Skeletal muscle satellite cell (primary cell): Measurements from ENCODE around the gene RPTOR.
"Not testable (repeated sequence)": the region's sequence is repeated elsewhere in the genome, so short reads cannot be mapped to it uniquely, and the experiment has no call there.

ENCODE experiments used
- H3K27me3 ChIP-seq: 2 replicates; pipeline ENCODE4 v1.7.0; 2013; ENCODE audit warnings: low read length; ENCODE audit not compliant: control insufficient read depth, insufficient read depth
- H3K36me3 ChIP-seq: 2 replicates; pipeline ENCODE4 v1.7.0; 2013; ENCODE audit warnings: mild to moderate bottlenecking, control low read depth, low read length; ENCODE audit not compliant: insufficient read depth
- H3K4me1 ChIP-seq: 2 replicates; pipeline ENCODE4 v1.7.0; 2013; ENCODE audit warnings: low read length; ENCODE audit not compliant: control insufficient read depth, insufficient read depth
- H3K4me2 ChIP-seq: 2 replicates; pipeline ENCODE4 v1.7.0; 2013; ENCODE audit warnings: mild to moderate bottlenecking, low read length
- H3K4me3 ChIP-seq: 2 replicates; pipeline ENCODE4 v1.7.0; 2013; ENCODE audit warnings: low read length
- H3K9ac ChIP-seq: 2 replicates; pipeline ENCODE4 v1.7.0; 2013; ENCODE audit warnings: mild to moderate bottlenecking, low read depth, low read length, moderate library complexity
- H3K9me3 ChIP-seq: replicated peaks from 2 replicates; pipeline ENCODE4 v1.7.0; 2013; ENCODE audit warnings: mild to moderate bottlenecking, control low read depth, low read length

RPTOR gene

DNA sequence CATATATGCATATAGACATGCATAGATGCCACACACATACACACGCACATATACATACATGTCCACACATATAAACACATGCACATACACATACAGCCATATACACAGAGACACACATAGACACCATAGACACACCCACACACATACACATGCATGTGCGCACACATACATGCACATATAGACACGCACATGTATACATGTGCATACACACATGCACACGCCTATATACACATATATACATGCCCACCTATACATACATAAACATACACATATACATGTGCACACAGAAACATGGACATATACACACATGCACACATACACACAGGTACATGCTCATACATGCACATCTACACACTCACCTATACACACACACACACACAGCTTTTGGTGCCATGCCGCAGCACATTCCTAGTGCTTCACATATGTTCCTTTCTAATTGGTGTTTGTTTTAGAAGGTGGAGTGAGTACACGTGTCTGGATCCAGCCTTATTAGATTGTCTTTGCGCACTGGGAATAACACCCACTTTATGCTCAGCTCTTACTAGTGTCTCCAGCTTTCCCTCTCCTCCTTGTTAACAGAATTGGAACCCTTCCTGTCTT lies 198.0 kb downstream of the RPTOR start:
- no peaks in the 10 kb centered on the region for H3K27me3 ChIP-seq
- H3K4me3 ChIP-seq: no peak overlapping the region
- H3K9ac ChIP-seq: no peak overlapping the region
- no peaks in the 10 kb centered on the region for H3K9me3 ChIP-seq
- H3K4me1 ChIP-seq: no peaks in the 10 kb centered on the region
- no peaks in the 10 kb centered on the region for H3K36me3 ChIP-seq
- H3K4me2 ChIP-seq: no peak overlapping the region

DNA sequence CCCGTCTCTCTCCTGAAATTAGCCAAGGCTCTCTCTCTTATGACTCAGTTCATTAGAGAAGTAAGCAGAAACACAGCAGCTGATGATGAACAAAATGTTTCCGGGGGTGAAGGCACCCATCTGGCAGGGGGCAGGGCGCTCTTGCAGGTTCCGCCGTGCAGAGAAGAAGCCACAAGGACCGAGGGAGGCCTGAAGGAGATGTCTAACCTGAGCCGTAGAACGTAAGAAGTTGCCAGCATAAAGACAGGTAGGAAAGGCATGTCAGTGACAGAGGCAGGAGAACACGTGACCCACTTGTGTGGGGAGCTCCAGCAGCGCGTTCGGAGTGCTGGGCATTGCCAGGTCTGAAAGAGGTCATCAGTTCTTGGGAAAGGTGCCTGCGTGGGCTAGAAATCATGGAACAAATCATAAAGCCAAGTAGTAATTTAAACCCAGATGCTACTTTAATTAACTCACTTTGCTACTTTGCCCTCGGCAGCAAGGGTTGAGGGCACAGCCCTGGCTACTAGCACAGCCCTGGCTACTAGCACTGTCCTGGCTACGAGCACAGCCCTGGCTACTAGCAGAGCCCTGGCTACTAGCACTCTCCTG lies 198.6 kb downstream of the RPTOR start:
- Histone ChIP-seq H3K4me3 (no peak overlapping the region), H3K36me3 (no peaks in the 10 kb centered on the region), H3K9me3 (no peaks in the 10 kb centered on the region), H3K27me3 (no peaks in the 10 kb centered on the region), H3K9ac (no peak overlapping the region), H3K4me1 (no peaks in the 10 kb centered on the region), H3K4me2 (no peak overlapping the region)

DNA sequence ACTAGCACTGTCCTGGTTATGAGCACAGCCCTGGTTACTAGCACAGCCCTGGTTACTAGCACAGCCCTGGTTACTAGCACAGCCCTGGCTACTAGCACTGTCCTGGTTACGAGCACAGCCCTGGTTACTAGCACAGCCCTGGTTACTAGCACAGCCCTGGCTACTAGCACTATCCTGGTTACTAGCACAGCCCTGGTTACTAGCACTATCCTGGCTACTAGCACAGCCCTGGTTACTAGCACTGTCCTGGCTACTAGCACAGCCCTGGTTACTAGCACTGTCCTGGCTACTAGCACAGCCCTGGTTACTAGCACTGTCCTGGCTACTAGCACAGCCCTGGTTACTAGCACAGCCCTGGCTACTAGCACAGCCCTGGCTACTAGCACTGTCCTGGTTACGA lies 199.3 kb downstream of the RPTOR start:
- not testable (repeated sequence) for H3K9ac ChIP-seq, H3K9me3 ChIP-seq, H3K4me3 ChIP-seq, H3K36me3 ChIP-seq, H3K27me3 ChIP-seq, H3K4me2 ChIP-seq, H3K4me1 ChIP-seq

DNA sequence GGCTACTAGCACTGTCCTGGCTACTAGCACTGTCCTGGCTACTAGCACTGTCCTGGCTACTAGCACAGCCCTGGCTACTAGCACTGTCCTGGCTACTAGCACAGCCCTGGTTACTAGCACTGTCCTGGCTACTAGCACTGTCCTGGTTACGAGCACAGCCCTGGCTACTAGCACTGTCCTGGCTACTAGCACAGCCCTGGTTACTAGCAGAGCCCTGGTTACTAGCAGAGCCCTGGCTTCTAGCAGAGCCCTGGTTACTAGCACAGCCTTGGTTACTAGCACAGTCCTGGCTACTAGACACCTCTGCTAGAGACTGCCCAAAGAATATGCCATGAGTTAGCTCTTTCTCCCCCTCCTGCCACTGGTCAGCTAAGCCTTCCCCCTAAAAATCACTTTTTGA lies 200.1 kb downstream of the RPTOR start:
- not testable (repeated sequence) for H3K4me1 ChIP-seq, H3K4me3 ChIP-seq, H3K9ac ChIP-seq, H3K9me3 ChIP-seq, H3K27me3 ChIP-seq, H3K36me3 ChIP-seq, H3K4me2 ChIP-seq

DNA sequence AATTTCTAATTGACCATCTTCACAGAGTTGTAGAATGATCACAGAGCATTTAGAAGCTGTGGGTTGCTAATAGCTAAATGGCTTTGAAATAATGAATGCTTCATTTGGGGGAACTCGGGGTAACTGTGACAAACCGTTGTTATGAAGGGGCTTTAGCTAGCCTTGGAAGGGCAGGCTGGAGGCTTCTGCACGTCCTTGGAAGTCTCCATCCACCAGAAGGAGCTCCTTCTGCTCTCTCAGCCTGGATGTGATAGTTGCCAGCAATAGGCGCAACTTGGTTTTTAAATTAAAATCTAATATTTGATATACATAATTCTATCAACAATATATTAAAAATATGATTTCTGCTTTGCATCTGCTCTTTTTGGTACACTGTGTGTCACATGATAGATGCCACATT lies 200.5 kb downstream of the RPTOR start:
- no peak overlapping the region for H3K4me2 ChIP-seq
- no peaks in the 10 kb centered on the region for H3K27me3 ChIP-seq
- H3K4me1 ChIP-seq: peaks cover 2% of the 10 kb centered on the region
- no peak overlapping the region for H3K4me3 ChIP-seq
- H3K9me3 ChIP-seq: no peaks in the 10 kb centered on the region
- no peak overlapping the region for H3K9ac ChIP-seq
- no peaks in the 10 kb centered on the region for H3K36me3 ChIP-seq

DNA sequence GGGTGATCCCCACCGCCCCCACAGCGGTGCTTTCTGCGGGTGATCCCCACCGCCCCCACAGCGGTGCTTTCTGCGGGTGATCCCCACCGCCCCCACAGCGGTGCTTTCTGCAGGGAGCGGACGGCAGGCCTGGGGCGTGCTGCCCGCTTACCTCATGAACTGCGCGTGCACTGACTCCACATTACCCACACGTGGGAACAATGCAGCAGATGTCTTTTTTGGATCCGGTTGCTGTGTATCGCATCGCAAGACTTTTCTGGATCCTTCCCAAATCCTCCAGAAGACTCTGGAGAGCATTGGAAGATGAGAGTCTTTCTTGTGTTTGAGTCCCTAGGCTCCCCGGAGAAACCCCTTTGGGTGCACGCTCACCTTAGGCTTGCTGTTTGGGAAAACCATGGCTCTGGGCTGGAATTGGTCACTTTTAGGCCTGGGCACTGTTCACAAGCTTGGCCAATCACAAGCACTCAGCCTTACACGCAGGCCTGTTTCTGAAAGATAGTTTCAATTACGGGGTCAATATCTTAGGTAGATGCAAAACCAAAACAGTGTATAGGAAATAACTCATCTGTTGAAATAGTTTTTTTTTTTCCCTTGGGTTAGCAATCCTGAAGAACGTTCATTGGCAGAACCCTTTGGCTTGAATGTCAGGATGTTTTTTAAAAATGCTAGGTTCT lies 201.8 kb downstream of the RPTOR start:
- Histone ChIP-seq H3K9me3 (no peaks in the 10 kb centered on the region), H3K4me1 (peaks cover 14% of the 10 kb centered on the region)

DNA sequence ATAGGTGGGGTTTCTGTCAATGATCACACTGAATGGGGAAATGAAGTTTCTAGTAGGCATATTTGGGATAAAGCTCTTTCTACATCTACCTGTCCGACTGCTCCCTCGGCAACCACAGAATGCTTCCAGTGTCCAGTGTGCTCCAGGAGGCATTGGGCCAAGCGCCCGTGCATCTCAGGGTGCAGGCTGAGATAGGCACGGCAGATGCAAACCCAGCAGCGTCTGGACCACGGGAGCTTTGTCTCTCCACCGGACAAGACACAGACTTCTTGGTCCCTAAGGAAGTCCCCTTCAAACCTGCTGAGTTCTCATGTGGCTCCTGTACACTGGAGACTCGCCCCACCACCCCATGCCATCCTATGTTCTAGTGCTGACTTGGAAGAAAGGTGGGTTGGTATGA lies 202.8 kb downstream of the RPTOR start:
- Histone ChIP-seq H3K4me1 (peaks cover 25% of the 10 kb centered on the region), H3K4me3 (no peak overlapping the region), H3K9ac (no peak overlapping the region), H3K36me3 (no peaks in the 10 kb centered on the region), H3K9me3 (no peaks in the 10 kb centered on the region), H3K27me3 (no peaks in the 10 kb centered on the region), H3K4me2 (no peak overlapping the region)

More for the DNA sequence above, 201.8 kb downstream of the RPTOR start:
- H3K4me2 ChIP-seq: no peak overlapping the region
- H3K9ac ChIP-seq: no peak overlapping the region
- H3K36me3 ChIP-seq: no peaks in the 10 kb centered on the region
- no peak overlapping the region for H3K4me3 ChIP-seq
- no peaks in the 10 kb centered on the region for H3K27me3 ChIP-seq

DNA sequence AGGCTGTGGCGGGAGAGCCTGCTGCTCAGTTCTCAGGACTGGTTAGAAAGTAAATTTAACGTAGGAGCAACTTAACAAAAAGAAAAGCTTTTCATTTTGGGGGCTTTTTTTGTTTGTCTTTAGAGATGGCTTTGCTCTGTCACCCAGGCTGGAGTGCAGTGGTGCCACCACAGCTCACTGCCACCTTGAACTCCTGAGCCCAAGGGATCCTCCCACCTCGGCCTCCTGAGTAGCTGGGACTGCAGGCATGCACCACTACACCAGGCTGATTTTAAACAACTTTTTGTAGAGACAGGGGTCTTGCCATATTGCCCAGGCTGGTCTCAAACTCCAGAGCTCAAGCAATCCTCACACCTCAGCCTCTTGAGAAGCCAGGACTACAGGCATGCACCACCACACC lies 205.0 kb downstream of the RPTOR start:
- H3K27me3 ChIP-seq: no peaks in the 10 kb centered on the region
- H3K4me1 ChIP-seq: peaks cover 26% of the 10 kb centered on the region
- H3K4me3 ChIP-seq: no peak overlapping the region
- H3K9ac ChIP-seq: no peak overlapping the region
- peaks cover 10% of the 10 kb centered on the region for H3K36me3 ChIP-seq
- no peak overlapping the region for H3K4me2 ChIP-seq
- no peaks in the 10 kb centered on the region for H3K9me3 ChIP-seq

DNA sequence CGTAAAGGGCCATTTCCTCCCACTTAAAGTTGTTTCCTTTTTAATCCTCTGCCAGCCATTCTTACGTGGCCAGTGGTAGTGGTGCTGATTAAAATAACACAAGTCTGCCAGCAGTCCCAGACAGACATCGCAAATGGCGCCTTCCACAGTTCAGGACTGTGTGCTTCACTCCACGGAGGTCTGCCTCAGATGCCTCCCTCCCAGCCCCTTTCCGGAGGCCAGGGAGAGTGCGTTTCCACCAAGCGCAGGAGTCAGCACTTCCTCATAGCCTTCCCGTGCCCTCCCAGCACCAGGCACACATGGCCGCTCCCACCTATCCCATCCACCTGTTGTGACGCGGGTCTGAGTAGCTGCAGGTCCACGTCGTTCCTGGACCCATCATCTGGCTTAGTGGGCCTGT lies 205.6 kb downstream of the RPTOR start:
- H3K27me3 ChIP-seq: no peaks in the 10 kb centered on the region
- no peak overlapping the region for H3K9ac ChIP-seq
- H3K4me1 ChIP-seq: peaks cover 26% of the 10 kb centered on the region
- no peaks in the 10 kb centered on the region for H3K9me3 ChIP-seq
- H3K4me2 ChIP-seq: no peak overlapping the region
- peaks cover 14% of the 10 kb centered on the region for H3K36me3 ChIP-seq
- H3K4me3 ChIP-seq: no peak overlapping the region

DNA sequence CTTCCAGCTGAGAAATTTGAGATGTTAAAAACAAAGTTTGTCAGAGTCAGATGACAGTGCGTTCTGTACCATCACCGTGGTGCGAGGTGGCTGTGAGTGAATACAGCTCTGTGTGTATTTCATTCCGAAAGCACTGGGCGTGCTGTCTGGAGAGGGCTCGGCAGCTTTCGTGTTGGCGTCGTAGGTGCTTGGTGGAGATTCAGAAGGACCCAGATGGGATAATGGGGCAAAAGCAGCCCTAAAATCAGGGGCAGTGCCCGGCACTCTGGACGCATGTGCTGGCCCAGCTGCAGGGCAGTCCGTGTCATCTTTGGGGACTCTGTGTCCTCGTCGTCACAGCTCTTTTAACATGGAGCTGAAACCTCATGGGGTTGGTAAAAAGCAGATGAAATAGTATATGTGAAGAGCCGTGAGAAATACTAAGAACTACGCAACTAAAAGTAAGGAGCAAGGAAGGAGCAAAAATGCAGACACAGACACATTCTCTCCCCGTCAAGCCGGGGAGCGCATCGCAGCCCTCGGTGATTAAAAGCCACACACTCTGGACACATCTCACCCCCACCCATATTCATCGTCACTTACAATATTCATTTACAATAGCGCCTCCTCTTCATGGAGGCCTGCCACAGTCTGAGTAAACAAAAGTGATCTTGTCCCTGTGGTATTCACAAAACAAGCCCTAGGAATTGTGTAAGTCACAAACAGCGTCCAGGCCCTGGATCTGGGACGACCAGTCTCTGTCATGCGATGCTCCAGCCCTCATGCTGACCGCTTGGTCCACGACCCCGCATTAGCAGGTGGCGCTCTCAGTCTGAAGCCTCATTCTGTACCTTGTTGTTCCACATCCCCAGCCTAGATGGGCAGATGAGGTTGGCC lies 206.7 kb downstream of the RPTOR start:
- Histone ChIP-seq H3K4me1 (peaks cover 26% of the 10 kb centered on the region), H3K4me2 (peak overlapping the region; percentile 69), H3K4me3 (peak overlapping the region; percentile 52), H3K9ac (peak overlapping the region; percentile 53), H3K27me3 (no peaks in the 10 kb centered on the region), H3K9me3 (no peaks in the 10 kb centered on the region), H3K36me3 (peaks cover 14% of the 10 kb centered on the region)

DNA sequence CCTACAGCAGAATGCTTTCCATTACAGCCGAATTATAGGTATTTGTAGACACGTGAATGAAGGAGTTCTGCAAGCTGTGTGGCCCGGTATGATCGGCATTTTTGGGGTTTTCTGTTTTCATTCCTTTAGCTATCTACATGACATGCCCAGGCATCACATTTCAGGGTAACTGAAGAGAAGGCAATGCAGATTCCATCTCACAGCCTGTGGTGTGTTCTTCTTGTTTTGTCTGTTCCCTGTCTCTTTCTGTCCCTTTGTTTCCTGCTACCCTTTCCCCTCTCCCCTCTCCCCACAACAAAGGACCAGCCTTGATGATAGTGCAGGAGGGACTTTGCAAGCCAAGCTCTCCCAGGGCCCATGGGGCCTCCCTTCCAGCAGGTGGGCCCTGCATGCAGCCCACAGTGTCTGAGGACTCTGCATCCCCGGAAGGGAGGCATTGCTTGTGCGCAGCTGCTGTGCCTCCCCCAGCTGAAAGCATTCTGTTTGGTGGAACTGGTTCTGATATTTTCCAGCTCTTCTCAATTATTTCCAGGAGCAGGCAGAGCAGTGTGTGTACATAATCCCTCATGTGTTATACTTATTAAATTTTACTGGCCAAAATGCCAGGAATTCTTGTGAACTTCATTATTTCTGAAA lies 207.4 kb downstream of the RPTOR start:
- Histone ChIP-seq H3K4me3 (no peak overlapping the region), H3K4me1 (peaks cover 26% of the 10 kb centered on the region), H3K27me3 (no peaks in the 10 kb centered on the region), H3K36me3 (peaks cover 14% of the 10 kb centered on the region), H3K9ac (no peak overlapping the region), H3K4me2 (peak overlapping the region; percentile 69), H3K9me3 (no peaks in the 10 kb centered on the region)
